ENCODE measurements around the gene PIK3C3.

PIK3C3 gene

DNA sequence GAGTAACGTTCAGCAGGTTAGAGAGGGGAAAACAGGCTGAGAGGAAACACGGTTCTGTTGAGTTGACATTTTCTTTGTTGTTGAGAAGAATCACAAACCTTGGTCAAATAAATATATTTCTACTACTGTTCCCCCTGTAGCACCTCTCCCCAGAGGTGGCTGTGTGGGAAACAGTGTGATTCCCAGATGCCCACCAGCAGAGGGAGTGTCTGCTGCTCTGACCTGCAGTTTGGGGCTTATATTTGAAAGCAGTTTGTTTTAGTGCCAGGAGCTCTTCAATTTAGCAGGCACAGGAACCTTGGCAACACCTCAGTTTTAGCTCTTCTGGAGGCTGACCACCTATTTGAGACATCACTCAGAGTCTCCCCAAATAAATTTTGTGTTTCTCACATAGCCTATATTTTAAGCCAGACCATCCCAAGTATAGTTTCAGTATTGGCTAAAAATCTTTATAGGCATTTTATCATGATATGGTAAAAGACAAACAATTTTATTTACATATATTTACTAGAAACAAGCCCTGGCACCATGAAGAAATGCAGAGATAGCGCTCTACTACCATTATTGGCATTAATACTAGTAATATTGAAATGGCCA, 75.7 kb downstream of the PIK3C3 start:
- Histone ChIP-seq H3K36me3 (peaks cover 40 to 58% (median 45%) of the 10 kb centered on the region in 3 donors), H3K4me3 (no peak overlapping the region), H3K9me3 (no peaks in the 10 kb centered on the region), H3K27ac (no peak overlapping the region), H3K27me3 (no peaks in the 10 kb centered on the region), H3K4me1 (no peaks in the 10 kb centered on the region)
- TF ChIP-seq, protein P1, sequence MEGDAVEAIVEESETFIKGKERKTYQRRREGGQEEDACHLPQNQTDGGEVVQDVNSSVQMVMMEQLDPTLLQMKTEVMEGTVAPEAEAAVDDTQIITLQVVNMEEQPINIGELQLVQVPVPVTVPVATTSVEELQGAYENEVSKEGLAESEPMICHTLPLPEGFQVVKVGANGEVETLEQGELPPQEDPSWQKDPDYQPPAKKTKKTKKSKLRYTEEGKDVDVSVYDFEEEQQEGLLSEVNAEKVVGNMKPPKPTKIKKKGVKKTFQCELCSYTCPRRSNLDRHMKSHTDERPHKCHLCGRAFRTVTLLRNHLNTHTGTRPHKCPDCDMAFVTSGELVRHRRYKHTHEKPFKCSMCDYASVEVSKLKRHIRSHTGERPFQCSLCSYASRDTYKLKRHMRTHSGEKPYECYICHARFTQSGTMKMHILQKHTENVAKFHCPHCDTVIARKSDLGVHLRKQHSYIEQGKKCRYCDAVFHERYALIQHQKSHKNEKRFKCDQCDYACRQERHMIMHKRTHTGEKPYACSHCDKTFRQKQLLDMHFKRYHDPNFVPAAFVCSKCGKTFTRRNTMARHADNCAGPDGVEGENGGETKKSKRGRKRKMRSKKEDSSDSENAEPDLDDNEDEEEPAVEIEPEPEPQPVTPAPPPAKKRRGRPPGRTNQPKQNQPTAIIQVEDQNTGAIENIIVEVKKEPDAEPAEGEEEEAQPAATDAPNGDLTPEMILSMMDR (IDR thresholded peaks at IDR 0.05) = no peak
- no peak for DNase-seq
- intact Hi-C loops (cut with DNase I; ENCODE audit: low total_unique reads) = no loop called here

DNA sequence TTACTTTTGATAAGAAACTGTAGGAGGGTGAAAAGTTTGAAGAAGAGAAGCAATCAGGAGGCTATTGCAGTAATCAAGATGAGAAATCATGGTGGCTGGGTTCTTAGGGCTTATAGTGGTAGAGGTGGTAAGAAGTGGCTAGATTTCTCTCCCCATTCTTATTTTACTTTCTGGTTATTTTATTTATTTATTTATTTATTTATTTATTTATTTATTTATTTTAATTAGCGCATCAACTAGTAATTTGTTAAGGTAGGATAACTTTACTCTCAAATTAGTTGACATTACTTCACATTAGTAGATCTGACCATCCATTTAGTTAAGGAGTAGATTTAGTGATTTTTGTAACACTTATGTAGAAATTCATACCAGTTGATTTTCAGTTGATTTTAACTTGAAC, 77.4 kb downstream of the PIK3C3 start:
- H3K9me3 ChIP-seq = no peaks in the 10 kb centered on the region
- no peak overlapping the region for H3K27ac ChIP-seq
- no peaks in the 10 kb centered on the region for H3K4me1 ChIP-seq
- peaks cover 52 to 60% (median 53%) of the 10 kb centered on the region in 3 donors for H3K36me3 ChIP-seq
- no peak overlapping the region for H3K4me3 ChIP-seq
- DNase-seq = no peak
- intact Hi-C loops (cut with DNase I; ENCODE audit: low total_unique reads) = no loop called here
- H3K27me3 ChIP-seq = no peaks in the 10 kb centered on the region
- TF ChIP-seq, protein P1 (IDR thresholded peaks at IDR 0.05) = no peak

DNA sequence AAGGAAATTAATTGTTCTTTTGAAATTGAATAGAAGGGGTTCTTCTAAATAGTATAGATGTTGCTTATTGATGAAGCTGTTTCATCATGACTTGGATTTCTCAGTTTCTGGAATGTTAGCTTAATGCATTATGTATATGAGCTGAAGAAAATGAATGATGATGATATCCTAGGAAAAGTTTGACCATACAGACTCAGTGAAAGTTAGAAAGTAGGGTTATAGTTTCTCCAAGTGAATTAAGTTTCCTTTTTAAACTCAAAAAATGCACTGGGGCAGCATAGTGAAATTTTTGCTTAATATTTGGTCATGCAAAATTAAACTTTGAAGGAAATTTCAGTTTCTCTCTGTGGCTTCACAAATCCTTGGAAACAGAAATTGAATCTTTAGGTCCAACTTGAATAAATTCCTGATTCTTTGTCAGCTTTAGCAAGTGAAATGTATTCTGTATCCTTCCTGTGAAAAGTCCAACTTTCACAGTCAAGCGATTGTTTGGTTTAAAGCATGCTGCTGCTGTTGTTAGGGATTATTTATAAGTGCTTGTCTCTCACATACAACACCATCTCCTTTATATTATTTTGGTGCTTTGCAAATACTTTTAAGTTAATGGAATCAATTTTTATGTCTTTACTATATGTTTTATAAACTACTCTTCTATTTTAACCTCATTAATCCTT, 78.2 kb downstream of the PIK3C3 start:
- no peaks in the 10 kb centered on the region for H3K9me3 ChIP-seq
- TF ChIP-seq, protein P1 (IDR thresholded peaks at IDR 0.05) = no peak
- no peaks in the 10 kb centered on the region for H3K4me1 ChIP-seq
- no peak overlapping the region for H3K4me3 ChIP-seq
- intact Hi-C loops (cut with DNase I; ENCODE audit: low total_unique reads) = no loop called here
- H3K27ac ChIP-seq = no peak overlapping the region
- H3K36me3 ChIP-seq = peaks cover 61 to 68% (median 61%) of the 10 kb centered on the region in 3 donors
- no peaks in the 10 kb centered on the region for H3K27me3 ChIP-seq
- no peak for DNase-seq

DNA sequence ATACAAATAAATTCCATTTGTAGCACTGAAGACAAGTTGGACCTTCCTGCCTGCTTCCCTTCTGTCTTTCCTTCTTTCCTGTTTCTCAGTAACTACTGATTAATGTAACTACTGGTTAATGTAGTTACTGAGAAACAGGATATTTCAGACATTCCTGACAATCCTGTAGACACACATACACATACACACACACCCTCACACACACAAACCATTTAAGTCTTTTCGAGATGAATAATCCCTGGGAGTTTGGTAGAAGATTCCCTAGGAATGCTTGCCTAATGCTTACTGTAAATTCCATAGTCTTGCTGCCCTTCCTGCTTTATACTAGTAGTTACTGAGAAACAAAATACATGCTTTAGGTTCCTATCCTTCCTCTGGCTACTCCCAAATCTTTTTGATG, 83.9 kb downstream of the PIK3C3 start:
- no peak for DNase-seq
- Histone ChIP-seq H3K4me1 (no peaks in the 10 kb centered on the region), H3K9me3 (no peaks in the 10 kb centered on the region), H3K27ac (no peak overlapping the region), H3K4me3 (no peak overlapping the region), H3K27me3 (no peaks in the 10 kb centered on the region), H3K36me3 (peaks cover 71 to 87% (median 75%) of the 10 kb centered on the region in 3 donors)
- TF ChIP-seq, protein P1 (IDR thresholded peaks at IDR 0.05) = no peak
- intact Hi-C loops (cut with DNase I; ENCODE audit: low total_unique reads) = no loop called here

DNA sequence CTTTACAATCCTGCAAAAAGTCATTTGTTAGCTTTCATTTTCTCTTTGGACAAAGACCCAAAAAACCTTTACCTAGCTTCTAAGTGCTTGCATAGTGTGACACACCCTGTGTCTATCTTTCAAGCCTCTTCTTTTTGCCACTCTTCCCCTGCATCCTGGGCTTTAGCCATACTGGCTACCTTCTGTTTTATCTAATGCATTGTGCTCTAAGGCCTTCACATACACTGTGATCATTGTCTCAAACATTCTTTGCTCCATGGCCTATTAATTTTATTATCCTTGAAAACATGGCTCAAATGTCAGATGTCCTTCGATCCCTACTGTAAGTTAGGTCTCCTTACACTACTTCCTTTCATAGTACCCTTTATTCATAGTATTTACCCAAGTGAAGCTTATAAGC, 84.4 kb downstream of the PIK3C3 start:
- Histone ChIP-seq H3K9me3 (no peaks in the 10 kb centered on the region), H3K4me1 (no peaks in the 10 kb centered on the region), H3K36me3 (peaks cover 70 to 87% (median 73%) of the 10 kb centered on the region in 3 donors), H3K27me3 (no peaks in the 10 kb centered on the region), H3K27ac (no peak overlapping the region), H3K4me3 (no peak overlapping the region)
- intact Hi-C loops (cut with DNase I; ENCODE audit: low total_unique reads) = no loop called here
- TF ChIP-seq, protein P1 (IDR thresholded peaks at IDR 0.05) = no peak
- no peak for DNase-seq

Data from tibial artery (tissue), 4 donors.